ENCODE measurements around the gene CRY2. TPM values are rescaled to one million over a fixed set of nuclear protein-coding genes. Genes with fewer than 3 reads are reported as not detected.
A peak's percentile ranks its signal among the peaks of the same experiment; 100 is the strongest.

CRY2 gene
- total and polyA plus RNA-seq, 10 of the 15 experiments (the other 5 are each of a cell fraction or from before 2014, with no cell fraction given) = 1.2 to 14.7 (median 8.1) TPM

DNA sequence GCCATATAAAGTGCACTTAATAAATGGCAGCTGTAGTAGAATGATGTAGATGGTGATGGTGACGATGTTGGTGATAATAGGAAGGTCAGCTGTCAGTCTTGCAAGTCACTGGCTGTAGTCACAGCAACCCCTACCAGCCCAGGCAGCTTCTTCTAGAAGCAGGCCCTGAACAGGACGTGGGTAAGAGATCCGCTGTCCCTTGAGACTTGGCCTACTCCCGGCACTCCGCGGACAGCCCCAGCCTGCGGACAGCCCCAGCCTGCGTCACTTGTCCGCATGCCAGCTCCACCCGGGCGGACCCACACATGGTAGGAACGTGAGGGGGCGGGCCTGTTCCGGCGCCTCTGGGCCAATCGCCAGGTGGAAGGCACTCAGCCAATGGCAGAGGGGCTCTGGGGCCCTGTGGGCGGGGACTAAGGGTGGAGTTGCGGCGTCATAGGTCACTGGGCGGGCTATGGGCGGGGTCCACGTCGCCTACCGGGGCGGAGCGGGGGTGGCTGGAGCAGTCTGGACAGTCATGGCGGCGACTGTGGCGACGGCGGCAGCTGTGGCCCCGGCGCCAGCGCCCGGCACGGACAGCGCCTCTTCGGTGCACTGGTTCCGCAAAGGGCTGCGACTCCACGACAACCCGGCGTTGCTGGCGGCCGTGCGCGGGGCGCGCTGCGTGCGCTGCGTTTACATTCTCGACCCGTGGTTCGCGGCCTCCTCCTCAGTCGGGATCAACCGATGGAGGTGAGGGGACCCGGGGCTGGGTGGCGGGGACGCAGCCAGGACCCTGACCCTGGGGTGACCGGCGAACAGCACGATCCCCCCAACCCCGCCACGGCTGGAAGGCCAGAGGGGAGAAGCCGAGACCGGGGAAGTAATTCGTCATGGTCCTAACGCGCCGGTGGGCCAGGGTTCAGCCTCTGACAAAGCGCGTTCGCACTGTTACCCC lies at the start of gene CRY2 (continued):
- TF ChIP-seq, protein P1, sequence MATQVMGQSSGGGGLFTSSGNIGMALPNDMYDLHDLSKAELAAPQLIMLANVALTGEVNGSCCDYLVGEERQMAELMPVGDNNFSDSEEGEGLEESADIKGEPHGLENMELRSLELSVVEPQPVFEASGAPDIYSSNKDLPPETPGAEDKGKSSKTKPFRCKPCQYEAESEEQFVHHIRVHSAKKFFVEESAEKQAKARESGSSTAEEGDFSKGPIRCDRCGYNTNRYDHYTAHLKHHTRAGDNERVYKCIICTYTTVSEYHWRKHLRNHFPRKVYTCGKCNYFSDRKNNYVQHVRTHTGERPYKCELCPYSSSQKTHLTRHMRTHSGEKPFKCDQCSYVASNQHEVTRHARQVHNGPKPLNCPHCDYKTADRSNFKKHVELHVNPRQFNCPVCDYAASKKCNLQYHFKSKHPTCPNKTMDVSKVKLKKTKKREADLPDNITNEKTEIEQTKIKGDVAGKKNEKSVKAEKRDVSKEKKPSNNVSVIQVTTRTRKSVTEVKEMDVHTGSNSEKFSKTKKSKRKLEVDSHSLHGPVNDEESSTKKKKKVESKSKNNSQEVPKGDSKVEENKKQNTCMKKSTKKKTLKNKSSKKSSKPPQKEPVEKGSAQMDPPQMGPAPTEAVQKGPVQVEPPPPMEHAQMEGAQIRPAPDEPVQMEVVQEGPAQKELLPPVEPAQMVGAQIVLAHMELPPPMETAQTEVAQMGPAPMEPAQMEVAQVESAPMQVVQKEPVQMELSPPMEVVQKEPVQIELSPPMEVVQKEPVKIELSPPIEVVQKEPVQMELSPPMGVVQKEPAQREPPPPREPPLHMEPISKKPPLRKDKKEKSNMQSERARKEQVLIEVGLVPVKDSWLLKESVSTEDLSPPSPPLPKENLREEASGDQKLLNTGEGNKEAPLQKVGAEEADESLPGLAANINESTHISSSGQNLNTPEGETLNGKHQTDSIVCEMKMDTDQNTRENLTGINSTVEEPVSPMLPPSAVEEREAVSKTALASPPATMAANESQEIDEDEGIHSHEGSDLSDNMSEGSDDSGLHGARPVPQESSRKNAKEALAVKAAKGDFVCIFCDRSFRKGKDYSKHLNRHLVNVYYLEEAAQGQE (IDR thresholded peaks at IDR 0.05; ENCODE audit: low read depth, low read length) = peak; percentile 56; the same call in 1 of the 2 replicates
- TF ChIP-seq HCFC1 (IDR thresholded peaks at IDR 0.05; ENCODE audit: low read length) (peak; percentile 21; the same call in 1 of the 2 replicates), RCOR1 (conservative IDR thresholded peaks at IDR 0.05; ENCODE audit: low read depth, low read length) (0 out of 2 replicates have a peak, but pooled peaks have one; percentile 25), RAD51 (IDR thresholded peaks at IDR 0.05) (peak; percentile 32), SMC3 (IDR thresholded peaks at IDR 0.05; ENCODE audit: borderline replicate concordance, low read length) (no peak), IRF4 (IDR thresholded peaks at IDR 0.05; ENCODE audit: low read depth, low read length) (no peak), SMAD1 (IDR thresholded peaks at IDR 0.05; ENCODE audit: low read depth, partially characterized antibody) (no peak), ZNF24 (IDR thresholded peaks at IDR 0.05) (0 out of 2 replicates have a peak, but pooled peaks have one; percentile 11), ASH2L (IDR thresholded peaks at IDR 0.05; ENCODE audit: borderline replicate concordance, low read depth) (no peak), LARP7 (IDR thresholded peaks at IDR 0.05) (peak; percentile 84), ZNF207 (IDR thresholded peaks at IDR 0.05; ENCODE audit: borderline replicate concordance) (no peak; the same call in 1 of the 2 replicates), GATAD2B (conservative IDR thresholded peaks at IDR 0.05; ENCODE audit: low read depth) (peak; percentile 60; the same call in 1 of the 2 replicates), DPF2 (IDR thresholded peaks at IDR 0.05) (peak; percentile 79), MTA2 (IDR thresholded peaks at IDR 0.05; ENCODE audit: low read depth) (peak; percentile 32; the same call in 1 of the 2 replicates), POLR2AphosphoS5 (IDR thresholded peaks at IDR 0.05; ENCODE audit: low read length) (peak; percentile 92)
- TF ChIP-seq, protein P2, sequence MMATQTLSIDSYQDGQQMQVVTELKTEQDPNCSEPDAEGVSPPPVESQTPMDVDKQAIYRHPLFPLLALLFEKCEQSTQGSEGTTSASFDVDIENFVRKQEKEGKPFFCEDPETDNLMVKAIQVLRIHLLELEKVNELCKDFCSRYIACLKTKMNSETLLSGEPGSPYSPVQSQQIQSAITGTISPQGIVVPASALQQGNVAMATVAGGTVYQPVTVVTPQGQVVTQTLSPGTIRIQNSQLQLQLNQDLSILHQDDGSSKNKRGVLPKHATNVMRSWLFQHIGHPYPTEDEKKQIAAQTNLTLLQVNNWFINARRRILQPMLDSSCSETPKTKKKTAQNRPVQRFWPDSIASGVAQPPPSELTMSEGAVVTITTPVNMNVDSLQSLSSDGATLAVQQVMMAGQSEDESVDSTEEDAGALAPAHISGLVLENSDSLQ (IDR thresholded peaks at IDR 0.05) = peak; percentile 98
- TF ChIP-seq, protein P3, sequence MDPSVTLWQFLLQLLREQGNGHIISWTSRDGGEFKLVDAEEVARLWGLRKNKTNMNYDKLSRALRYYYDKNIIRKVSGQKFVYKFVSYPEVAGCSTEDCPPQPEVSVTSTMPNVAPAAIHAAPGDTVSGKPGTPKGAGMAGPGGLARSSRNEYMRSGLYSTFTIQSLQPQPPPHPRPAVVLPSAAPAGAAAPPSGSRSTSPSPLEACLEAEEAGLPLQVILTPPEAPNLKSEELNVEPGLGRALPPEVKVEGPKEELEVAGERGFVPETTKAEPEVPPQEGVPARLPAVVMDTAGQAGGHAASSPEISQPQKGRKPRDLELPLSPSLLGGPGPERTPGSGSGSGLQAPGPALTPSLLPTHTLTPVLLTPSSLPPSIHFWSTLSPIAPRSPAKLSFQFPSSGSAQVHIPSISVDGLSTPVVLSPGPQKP (IDR thresholded peaks at IDR 0.05; ENCODE audit: low read depth, low read length) = no peak; the same call in 1 of the 2 replicates
- TF ChIP-seq, protein P4, sequence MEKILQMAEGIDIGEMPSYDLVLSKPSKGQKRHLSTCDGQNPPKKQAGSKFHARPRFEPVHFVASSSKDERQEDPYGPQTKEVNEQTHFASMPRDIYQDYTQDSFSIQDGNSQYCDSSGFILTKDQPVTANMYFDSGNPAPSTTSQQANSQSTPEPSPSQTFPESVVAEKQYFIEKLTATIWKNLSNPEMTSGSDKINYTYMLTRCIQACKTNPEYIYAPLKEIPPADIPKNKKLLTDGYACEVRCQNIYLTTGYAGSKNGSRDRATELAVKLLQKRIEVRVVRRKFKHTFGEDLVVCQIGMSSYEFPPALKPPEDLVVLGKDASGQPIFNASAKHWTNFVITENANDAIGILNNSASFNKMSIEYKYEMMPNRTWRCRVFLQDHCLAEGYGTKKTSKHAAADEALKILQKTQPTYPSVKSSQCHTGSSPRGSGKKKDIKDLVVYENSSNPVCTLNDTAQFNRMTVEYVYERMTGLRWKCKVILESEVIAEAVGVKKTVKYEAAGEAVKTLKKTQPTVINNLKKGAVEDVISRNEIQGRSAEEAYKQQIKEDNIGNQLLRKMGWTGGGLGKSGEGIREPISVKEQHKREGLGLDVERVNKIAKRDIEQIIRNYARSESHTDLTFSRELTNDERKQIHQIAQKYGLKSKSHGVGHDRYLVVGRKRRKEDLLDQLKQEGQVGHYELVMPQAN (conservative IDR thresholded peaks at IDR 0.05) = peak; percentile 91
- TF ChIP-seq, protein P5, sequence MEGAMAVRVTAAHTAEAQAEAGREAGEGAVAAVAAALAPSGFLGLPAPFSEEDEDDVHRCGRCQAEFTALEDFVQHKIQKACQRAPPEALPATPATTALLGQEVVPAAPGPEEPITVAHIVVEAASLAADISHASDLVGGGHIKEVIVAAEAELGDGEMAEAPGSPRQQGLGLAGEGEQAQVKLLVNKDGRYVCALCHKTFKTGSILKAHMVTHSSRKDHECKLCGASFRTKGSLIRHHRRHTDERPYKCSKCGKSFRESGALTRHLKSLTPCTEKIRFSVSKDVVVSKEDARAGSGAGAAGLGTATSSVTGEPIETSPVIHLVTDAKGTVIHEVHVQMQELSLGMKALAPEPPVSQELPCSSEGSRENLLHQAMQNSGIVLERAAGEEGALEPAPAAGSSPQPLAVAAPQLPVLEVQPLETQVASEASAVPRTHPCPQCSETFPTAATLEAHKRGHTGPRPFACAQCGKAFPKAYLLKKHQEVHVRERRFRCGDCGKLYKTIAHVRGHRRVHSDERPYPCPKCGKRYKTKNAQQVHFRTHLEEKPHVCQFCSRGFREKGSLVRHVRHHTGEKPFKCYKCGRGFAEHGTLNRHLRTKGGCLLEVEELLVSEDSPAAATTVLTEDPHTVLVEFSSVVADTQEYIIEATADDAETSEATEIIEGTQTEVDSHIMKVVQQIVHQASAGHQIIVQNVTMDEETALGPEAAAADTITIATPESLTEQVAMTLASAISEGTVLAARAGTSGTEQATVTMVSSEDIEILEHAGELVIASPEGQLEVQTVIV (IDR thresholded peaks at IDR 0.05; ENCODE audit: borderline replicate concordance, partially characterized antibody) = no peak

Data from GM12878 (cell line).